ENCODE results near the gene SEZ6.

- TF ChIP-seq CTCF (conservative IDR thresholded peaks at IDR 0.05 in 1 of 2, IDR thresholded peaks at IDR 0.05 in 1 of 2; ENCODE audit: low read depth in 1 of 2, low read length in 2 of 2) (no peak), EZH2 (IDR thresholded peaks at IDR 0.05; ENCODE audit: low read length, missing control alignments) (no peak)
These were observed 62.9 kb downstream of the SEZ6 start for GRCh38 chr17:28942925-28943324.
